ENCODE measurements around the gene COL4A2. TPM values are rescaled to one million over a fixed set of nuclear protein-coding genes. Genes with fewer than 3 reads are reported as not detected.

COL4A2 gene
- polyA plus RNA-seq, 1 donor (not counting 4 experiments of a cell fraction or from before 2014, with no cell fraction given): 30.7 TPM

- Histone ChIP-seq H3K36me3 (ENCODE audit: control insufficient read depth in 2 of 2, extremely low read depth in 1 of 2, insufficient read depth in 2 of 2, low read length in 2 of 2) (peaks cover 3 to 23% of the 10 kb centered on the region in 2 experiments), H3K27ac (ENCODE audit: control insufficient read depth, insufficient read depth, low read length) (no peak overlapping the region)
Measured at GRCh38 chr13:110426735-110427134, 119.7 kb downstream of the COL4A2 start.

DNA sequence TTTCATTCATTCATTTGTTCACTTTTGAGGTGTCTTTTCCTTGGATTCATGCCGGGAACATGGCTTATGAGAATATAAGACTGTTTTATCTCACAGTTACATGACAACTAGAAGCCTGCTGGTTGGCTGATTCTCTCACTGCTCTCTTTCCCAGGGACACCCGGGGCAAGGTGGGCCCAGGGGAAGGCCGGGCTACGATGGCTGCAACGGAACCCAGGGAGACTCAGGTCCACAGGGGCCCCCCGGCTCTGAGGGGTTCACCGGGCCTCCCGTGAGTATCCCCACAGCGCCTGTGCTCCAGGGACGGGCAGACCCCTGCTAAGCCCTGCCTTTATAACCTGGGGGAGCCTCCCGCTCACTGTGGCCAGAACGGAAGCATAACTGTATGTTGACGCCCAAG lies 121.2 kb downstream of the COL4A2 start:
- FAIRE-seq: no peak
- peaks cover 8 to 21% of the 10 kb centered on the region in 2 experiments for H3K36me3 ChIP-seq (ENCODE audit: control insufficient read depth in 2 of 2, extremely low read depth in 1 of 2, insufficient read depth in 2 of 2, low read length in 2 of 2)
- dilution Hi-C loops (cut with MboI; ENCODE audit: extremely low pct_ligation_motif_present, low sequenced_read_pairs): no loop called here

More at GRCh38 chr13:110426735-110427134, 119.7 kb downstream of the COL4A2 start:
- no peak overlapping the region for H2AFZ ChIP-seq (ENCODE audit: control insufficient read depth, low read length)
- H3K4me2 ChIP-seq (ENCODE audit: control insufficient read depth, extremely low read depth, insufficient read depth, low read depth, low read length): no peak overlapping the region
- DNase-seq (ENCODE audit: low read depth, low spot score) (no peak), FAIRE-seq (no peak)
- no peak for TF ChIP-seq EZH2 (IDR thresholded peaks at IDR 0.05; ENCODE audit: low read length)
- TF ChIP-seq, protein P1, sequence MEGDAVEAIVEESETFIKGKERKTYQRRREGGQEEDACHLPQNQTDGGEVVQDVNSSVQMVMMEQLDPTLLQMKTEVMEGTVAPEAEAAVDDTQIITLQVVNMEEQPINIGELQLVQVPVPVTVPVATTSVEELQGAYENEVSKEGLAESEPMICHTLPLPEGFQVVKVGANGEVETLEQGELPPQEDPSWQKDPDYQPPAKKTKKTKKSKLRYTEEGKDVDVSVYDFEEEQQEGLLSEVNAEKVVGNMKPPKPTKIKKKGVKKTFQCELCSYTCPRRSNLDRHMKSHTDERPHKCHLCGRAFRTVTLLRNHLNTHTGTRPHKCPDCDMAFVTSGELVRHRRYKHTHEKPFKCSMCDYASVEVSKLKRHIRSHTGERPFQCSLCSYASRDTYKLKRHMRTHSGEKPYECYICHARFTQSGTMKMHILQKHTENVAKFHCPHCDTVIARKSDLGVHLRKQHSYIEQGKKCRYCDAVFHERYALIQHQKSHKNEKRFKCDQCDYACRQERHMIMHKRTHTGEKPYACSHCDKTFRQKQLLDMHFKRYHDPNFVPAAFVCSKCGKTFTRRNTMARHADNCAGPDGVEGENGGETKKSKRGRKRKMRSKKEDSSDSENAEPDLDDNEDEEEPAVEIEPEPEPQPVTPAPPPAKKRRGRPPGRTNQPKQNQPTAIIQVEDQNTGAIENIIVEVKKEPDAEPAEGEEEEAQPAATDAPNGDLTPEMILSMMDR (optimal IDR thresholded peaks at IDR 0.05 in 1 of 3, IDR thresholded peaks at IDR 0.05 in 1 of 3, conservative IDR thresholded peaks at IDR 0.05 in 1 of 3; ENCODE audit: extremely low read depth in 1 of 3, insufficient read depth in 2 of 3, low read length in 3 of 3): no peak
- no peaks in the 10 kb centered on the region for H3K9me1 ChIP-seq (ENCODE audit: control insufficient read depth, extremely low read depth, insufficient read depth, low read length)
- H3K4me3 ChIP-seq (ENCODE audit: control insufficient read depth in 2 of 3, extremely low read depth in 1 of 3, insufficient read depth in 2 of 3, low read depth in 1 of 3, low read length in 3 of 3): no peak overlapping the region
- H4K20me1 ChIP-seq (ENCODE audit: control insufficient read depth, extremely low read depth, insufficient read depth, low read length): no peaks in the 10 kb centered on the region
- H3K9ac ChIP-seq (ENCODE audit: control insufficient read depth, extremely low read depth, insufficient read depth, low read length): no peak overlapping the region
- dilution Hi-C loops (cut with MboI; ENCODE audit: extremely low pct_ligation_motif_present, low sequenced_read_pairs): no loop called here
- no peaks in the 10 kb centered on the region for H3K9me3 ChIP-seq (ENCODE audit: control insufficient read depth, low read depth, low read length)
- no peaks in the 10 kb centered on the region for H3K79me2 ChIP-seq (ENCODE audit: control insufficient read depth, insufficient read depth, low read length)
- H3K4me1 ChIP-seq (ENCODE audit: control insufficient read depth, extremely low read depth, insufficient read depth, low read length): peaks cover 13% of the 10 kb centered on the region
- H3K27me3 ChIP-seq (ENCODE audit: control insufficient read depth, extremely low read depth, insufficient read depth, low read length): no peaks in the 10 kb centered on the region

More for the DNA sequence above, 121.2 kb downstream of the COL4A2 start:
- Histone ChIP-seq H3K9me1 (ENCODE audit: control insufficient read depth, extremely low read depth, insufficient read depth, low read length) (no peaks in the 10 kb centered on the region), H3K9ac (ENCODE audit: control insufficient read depth, extremely low read depth, insufficient read depth, low read length) (no peak overlapping the region), H3K4me3 (ENCODE audit: control insufficient read depth in 2 of 3, extremely low read depth in 1 of 3, insufficient read depth in 2 of 3, low read depth in 1 of 3, low read length in 3 of 3) (no peak overlapping the region), H3K4me1 (ENCODE audit: control insufficient read depth, extremely low read depth, insufficient read depth, low read length) (peaks cover 8% of the 10 kb centered on the region), H3K27ac (ENCODE audit: control insufficient read depth, insufficient read depth, low read length) (no peak overlapping the region), H3K27me3 (ENCODE audit: control insufficient read depth, extremely low read depth, insufficient read depth, low read length) (no peaks in the 10 kb centered on the region), H3K9me3 (ENCODE audit: control insufficient read depth, low read depth, low read length) (no peaks in the 10 kb centered on the region), H3K4me2 (ENCODE audit: control insufficient read depth, extremely low read depth, insufficient read depth, low read depth, low read length) (no peak overlapping the region), H3K79me2 (ENCODE audit: control insufficient read depth, insufficient read depth, low read length) (no peaks in the 10 kb centered on the region), H2AFZ (ENCODE audit: control insufficient read depth, low read length) (no peak overlapping the region), H4K20me1 (ENCODE audit: control insufficient read depth, extremely low read depth, insufficient read depth, low read length) (no peaks in the 10 kb centered on the region)
- DNase-seq (ENCODE audit: low read depth, low spot score): no peak
- TF ChIP-seq, protein P1 (optimal IDR thresholded peaks at IDR 0.05 in 1 of 3, IDR thresholded peaks at IDR 0.05 in 1 of 3, conservative IDR thresholded peaks at IDR 0.05 in 1 of 3; ENCODE audit: extremely low read depth in 1 of 3, insufficient read depth in 2 of 3, low read length in 3 of 3): no peak
- TF ChIP-seq EZH2 (IDR thresholded peaks at IDR 0.05; ENCODE audit: low read length): no peak

Data from keratinocyte (primary cell).